ENCODE results near the gene HGS.
"Not testable (repeated sequence)": the region's sequence is repeated elsewhere in the genome, so short reads cannot be mapped to it uniquely, and the experiment has no call there.

Gene HGS

DNA sequence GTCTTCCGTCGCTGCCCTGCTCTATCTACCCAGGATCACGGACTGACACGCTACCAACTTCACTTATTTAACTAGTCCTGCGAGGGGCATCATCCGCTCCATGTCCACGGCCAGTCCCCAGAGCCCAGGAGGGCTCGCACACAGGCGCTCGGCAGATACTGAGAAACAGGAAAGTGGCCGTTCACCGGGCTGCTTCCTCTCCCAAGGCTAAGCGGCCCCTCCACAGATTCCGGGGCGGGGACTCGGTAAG lies 17.8 kb upstream of the HGS start:
- peak overlapping the region; percentile 89 for H3K27ac Mint-ChIP-seq
- intact Hi-C loops (cut with micrococcal nuclease): loop anchor here (1.0 kb wide), 1 partner anchor 29 kb away; the partner anchor contains the start of genes NPLOC4 and TSPAN10
- peaks cover 67% of the 10 kb centered on the region for H3K36me3 Mint-ChIP-seq (ENCODE audit: low read depth)
- no peaks in the 10 kb centered on the region for H3K9me3 Mint-ChIP-seq
- peaks cover 39% of the 10 kb centered on the region for H3K4me1 Mint-ChIP-seq (ENCODE audit: low read depth)
- H3K27me3 Mint-ChIP-seq: no peaks in the 10 kb centered on the region
- peak overlapping the region; percentile 89 for H3K4me3 Mint-ChIP-seq

DNA sequence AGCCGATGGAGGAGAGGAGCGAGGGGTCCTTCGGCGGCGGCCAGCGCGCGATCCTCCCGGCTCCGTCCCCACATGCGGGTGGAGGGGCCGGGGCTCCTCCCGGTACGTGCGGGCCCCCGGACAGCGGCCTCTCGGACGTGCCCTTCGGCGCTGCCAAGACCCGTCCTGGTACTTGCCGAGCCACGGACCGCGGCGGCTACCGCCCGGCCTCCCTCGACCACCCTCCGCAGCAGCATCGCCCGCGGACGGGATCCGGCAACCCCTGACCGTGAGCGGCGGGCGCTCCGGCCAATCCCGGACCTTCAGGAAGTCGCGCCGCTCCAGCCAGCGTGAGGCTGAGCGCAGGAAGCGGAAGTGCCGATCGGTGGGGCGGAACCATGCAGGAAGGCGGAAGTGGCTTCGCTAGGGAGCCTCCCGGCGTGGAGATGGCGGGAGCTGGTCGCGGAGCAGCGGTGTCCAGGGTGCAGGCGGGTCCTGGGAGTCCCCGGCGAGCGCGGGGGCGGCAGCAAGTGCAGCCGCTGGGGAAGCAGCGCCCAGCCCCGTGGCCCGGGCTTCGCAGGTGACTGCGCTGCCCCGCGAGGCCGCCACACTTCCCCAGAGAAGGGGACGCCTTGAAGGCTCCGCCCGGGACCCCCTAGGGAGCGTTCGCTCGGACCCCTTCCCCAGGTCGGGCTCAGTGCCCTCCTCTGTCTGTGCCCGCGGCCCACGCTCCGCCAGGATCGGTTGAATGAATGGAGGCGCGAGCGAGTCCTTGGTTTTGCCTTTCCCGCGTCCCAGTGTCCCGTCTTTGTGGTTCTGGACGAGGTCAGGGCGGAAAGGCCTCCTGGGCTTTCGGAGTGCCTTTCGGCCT lies 17.2 kb upstream of the HGS start, which contains the start of the genes CCDC137 and OXLD1:
Gene CCDC137 (plus strand): TSS at position 396 of the 850 bp plus-strand sequence. CDS start 30 bp downstream, at position 426.
Gene OXLD1 (minus strand): TSS at position 264 of the 850 bp plus-strand sequence. CDS start 28 bp downstream, at position 236.
- peak within 1 kb of the TSS; percentile 89 for H3K4me3 Mint-ChIP-seq
- H3K9me3 Mint-ChIP-seq: no peaks in the 10 kb centered on the region
- H3K4me1 Mint-ChIP-seq (ENCODE audit: low read depth): peaks cover 39% of the 10 kb centered on the region
- peaks cover 73% of the 10 kb centered on the region for H3K36me3 Mint-ChIP-seq (ENCODE audit: low read depth)
- intact Hi-C loops (cut with micrococcal nuclease): loop anchor here (1.0 kb wide), 1 partner anchor 29 kb away; the partner anchor contains the start of genes NPLOC4 and TSPAN10
- no peaks in the 10 kb centered on the region for H3K27me3 Mint-ChIP-seq
- H3K27ac Mint-ChIP-seq: peak within 1 kb of the TSS; percentile 89

DNA sequence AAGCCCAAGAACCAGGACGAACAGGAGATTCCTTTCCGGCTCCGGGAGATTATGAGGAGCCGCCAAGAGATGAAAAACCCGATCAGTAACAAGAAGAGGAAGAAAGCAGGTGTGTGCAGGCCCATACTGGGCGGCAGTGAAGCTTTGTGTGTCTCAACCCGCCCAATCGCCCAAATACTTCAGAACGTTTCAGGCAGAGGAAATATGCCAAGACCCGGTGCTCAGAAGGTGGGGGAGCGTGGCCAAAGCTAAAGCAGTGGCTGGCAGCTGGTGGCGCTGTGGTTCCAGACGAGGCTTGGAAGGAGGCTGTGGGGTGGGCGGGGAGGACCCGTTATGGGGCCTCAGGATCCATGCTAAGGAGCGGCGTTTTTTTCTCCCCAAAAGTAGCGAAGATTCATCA lies 16.1 kb upstream of the HGS start:
- intact Hi-C loops (cut with micrococcal nuclease): no loop called here
- Mint-ChIP-seq H3K27ac (peak overlapping the region; percentile 16), H3K4me3 (peak overlapping the region; percentile 89), H3K4me1 (ENCODE audit: low read depth) (peaks cover 39% of the 10 kb centered on the region), H3K36me3 (ENCODE audit: low read depth) (peaks cover 85% of the 10 kb centered on the region), H3K9me3 (no peaks in the 10 kb centered on the region), H3K27me3 (no peaks in the 10 kb centered on the region)

DNA sequence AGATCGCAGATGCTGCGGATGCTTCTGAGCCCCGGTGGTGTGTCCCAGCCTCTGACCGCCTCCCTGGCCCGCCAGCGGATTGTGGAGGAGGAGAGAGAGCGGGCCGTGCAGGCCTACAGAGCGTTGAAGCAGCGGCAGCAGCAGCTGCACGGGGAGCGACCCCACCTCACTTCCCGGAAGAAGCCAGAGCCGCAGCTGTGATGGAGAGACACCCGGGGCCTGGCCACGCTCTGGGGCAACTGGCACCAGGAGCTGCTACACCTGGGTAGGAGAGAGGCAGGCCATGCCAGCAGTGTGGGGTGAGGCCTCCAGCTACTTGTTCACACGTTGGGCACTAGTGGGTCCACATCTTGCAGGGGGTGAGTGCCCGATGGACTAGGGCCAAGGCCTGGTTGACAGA lies 11.3 kb upstream of the HGS start:
- no peaks in the 10 kb centered on the region for H3K9me3 Mint-ChIP-seq
- no peak overlapping the region for H3K4me3 Mint-ChIP-seq
- H3K27me3 Mint-ChIP-seq: no peaks in the 10 kb centered on the region
- intact Hi-C loops (cut with micrococcal nuclease): no loop called here
- peaks cover 81% of the 10 kb centered on the region for H3K36me3 Mint-ChIP-seq (ENCODE audit: low read depth)
- H3K27ac Mint-ChIP-seq: no peak overlapping the region
- peaks cover 27% of the 10 kb centered on the region for H3K4me1 Mint-ChIP-seq (ENCODE audit: low read depth)

DNA sequence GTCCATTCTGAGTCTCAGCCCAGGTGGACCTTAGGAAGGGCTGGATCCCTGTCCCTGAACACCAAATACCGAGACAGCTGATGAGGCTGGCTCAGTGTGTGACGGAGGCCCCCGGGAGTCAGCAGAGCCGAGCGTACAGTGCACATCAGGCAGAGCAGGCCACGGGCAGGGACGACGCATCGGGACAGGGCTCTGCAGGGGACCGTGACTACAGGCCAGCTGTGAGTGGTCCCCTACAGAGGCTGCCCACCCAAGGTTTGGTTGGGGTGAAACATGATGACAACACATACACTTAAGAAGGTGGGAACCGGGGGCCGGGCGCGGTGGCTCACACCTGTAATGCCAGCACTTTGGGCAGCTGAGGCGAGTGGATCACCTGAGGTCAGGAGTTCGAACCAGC lies 10.9 kb upstream of the HGS start:
- Mint-ChIP-seq H3K27ac (no peak overlapping the region), H3K36me3 (ENCODE audit: low read depth) (peaks cover 76% of the 10 kb centered on the region), H3K27me3 (no peaks in the 10 kb centered on the region), H3K4me1 (ENCODE audit: low read depth) (peaks cover 22% of the 10 kb centered on the region), H3K4me3 (no peak overlapping the region), H3K9me3 (no peaks in the 10 kb centered on the region)
- intact Hi-C loops (cut with micrococcal nuclease): no loop called here

DNA sequence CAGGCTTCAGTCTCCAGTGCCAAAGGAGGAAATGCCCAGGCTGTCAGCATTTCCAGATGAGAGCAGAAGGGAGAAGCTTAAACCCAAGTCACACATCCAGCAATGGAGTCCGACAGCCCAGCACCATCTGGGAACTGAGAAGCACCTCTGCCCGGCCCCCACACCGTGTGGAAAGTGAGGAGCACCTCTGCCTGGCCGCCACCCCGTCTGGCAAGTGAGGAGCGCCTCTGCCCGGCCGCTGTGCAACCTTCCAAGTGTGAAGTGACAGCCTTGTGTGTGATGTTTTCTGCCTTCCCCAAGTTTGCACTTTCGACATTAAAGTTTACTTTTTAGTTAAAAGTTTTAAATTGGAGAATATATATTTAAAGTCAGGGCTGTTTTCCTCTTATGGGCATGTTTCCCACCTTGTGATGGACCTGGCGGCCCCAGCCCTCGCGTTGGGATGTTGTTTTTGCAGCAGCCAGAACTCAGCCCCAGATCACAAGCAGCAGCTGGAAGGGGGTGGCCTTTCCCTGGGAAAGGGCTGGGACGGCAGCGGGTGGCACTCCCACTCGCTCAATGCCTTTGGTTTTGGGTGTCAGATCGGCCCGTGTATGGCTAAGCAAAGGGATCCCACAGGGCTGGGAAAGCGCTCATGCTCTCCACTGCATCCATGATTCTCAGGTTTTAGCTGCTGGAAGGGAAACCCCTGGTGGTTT lies 10.1 kb upstream of the HGS start:
- H3K27me3 Mint-ChIP-seq: no peaks in the 10 kb centered on the region
- H3K36me3 Mint-ChIP-seq (ENCODE audit: low read depth): peaks cover 69% of the 10 kb centered on the region
- no peaks in the 10 kb centered on the region for H3K9me3 Mint-ChIP-seq
- no peak overlapping the region for H3K27ac Mint-ChIP-seq
- peaks cover 14% of the 10 kb centered on the region for H3K4me1 Mint-ChIP-seq (ENCODE audit: low read depth)
- H3K4me3 Mint-ChIP-seq: no peak overlapping the region
- intact Hi-C loops (cut with micrococcal nuclease): no loop called here

DNA sequence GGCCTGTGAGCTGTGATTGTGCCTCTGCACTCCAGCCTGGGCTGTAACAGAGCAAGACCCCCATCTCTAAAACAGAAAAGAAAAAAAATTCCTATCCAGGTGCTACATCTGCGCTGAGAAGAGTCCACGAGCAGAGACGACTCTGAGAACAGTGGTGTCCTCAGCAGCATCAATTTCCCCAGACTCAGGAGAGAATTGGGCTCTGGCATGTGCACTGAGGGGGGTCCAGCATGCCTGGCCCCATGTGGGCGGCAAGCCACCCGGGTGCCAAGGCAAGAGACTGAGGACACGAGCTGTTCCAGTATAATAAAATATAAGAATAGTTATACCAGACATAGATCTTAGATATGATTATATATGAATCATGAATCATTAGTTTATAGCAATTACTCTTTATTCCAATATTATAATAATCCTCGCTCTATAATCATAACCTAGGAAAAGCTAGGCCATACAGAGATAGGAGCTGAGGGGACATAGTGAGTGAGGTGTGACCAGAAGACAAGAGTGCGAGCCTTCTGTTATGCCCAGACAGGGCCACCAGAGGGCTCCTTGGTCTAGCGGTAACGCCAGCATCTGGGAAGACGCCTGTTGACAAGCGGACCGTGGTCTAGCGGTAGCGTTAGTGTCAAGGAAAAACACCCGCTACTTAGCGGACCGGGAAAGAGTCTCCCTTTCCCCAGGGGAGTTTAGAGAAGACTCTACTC lies 8.1 kb upstream of the HGS start:
- H3K27ac Mint-ChIP-seq; intact Hi-C loops (cut with micrococcal nuclease): not testable (repeated sequence)

DNA sequence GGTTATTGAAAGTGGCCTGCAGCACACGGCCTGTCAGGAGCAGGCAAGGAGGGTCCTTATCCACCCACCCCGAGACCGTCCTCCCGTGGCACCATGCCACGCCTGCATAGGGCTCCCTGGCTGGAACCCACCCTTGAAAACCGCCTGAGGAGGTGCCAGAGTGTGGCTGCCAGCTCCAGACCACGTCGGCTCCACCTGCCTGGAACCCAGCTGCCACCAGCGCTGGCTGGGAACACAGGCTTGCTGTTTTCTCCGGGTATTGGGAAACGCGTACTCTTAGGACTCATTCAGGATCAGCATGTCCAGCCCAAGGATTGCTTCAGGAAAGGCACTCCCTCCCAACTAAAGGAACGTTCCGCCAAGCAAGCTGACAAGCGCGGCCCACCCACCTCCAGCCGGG lies 6.9 kb upstream of the HGS start:
- Mint-ChIP-seq H3K4me1 (ENCODE audit: low read depth) (peaks cover 11% of the 10 kb centered on the region), H3K36me3 (ENCODE audit: low read depth) (peaks cover 68% of the 10 kb centered on the region), H3K4me3 (no peak overlapping the region), H3K27ac (no peak overlapping the region), H3K27me3 (no peaks in the 10 kb centered on the region), H3K9me3 (no peaks in the 10 kb centered on the region)
- intact Hi-C loops (cut with micrococcal nuclease): no loop called here

More for the DNA sequence above, 8.1 kb upstream of the HGS start:
- H3K4me3 Mint-ChIP-seq, H3K27me3 Mint-ChIP-seq, H3K9me3 Mint-ChIP-seq: not testable (repeated sequence)
- Mint-ChIP-seq H3K4me1 (ENCODE audit: low read depth) (peaks cover 11% of the 10 kb centered on the region), H3K36me3 (ENCODE audit: low read depth) (peaks cover 68% of the 10 kb centered on the region)

DNA sequence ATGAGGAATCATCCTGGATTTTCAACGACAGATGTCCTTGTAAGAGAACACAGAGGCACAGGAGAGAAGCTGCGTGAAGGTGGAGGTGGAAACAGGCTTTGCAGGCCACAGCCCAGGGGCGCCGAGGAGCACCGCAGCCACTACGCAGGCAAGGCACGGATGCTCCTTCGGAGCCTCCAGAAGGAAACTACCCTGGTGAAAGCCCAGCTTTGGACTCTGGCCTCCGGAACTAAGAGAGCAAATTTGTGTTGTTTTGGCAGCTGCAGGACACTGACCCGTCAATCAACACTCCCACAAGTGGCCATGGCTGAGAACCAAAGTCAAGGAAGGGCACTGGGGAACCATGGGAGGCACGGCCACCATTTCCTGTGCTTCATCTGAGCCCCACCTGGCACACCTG lies 3.7 kb upstream of the HGS start:
- Mint-ChIP-seq H3K9me3 (no peaks in the 10 kb centered on the region), H3K27me3 (no peaks in the 10 kb centered on the region), H3K36me3 (ENCODE audit: low read depth) (peaks cover 50% of the 10 kb centered on the region), H3K4me3 (no peak overlapping the region), H3K27ac (no peak overlapping the region), H3K4me1 (ENCODE audit: low read depth) (peaks cover 29% of the 10 kb centered on the region)
- intact Hi-C loops (cut with micrococcal nuclease): no loop called here

DNA sequence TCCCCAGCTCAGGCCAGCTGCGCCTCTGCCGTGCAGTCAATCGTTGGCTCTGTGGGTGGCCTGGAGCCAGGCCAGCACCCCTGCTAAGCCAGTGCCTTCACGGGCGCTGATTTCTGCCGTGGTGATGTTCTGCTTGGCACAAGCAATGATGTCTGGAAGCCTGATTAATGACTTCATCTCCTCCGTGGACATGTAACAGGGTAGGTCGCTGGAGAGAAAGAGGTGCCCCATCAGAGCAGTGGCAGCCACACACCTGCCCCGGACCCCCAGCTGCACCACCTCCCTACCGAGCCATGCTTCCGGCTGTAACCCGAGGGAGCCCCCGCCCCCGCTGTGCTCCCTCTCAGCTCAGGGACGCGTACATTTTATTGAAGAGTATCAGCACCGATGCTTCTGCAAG lies 2.1 kb upstream of the HGS start:
- H3K4me1 Mint-ChIP-seq (ENCODE audit: low read depth): peaks cover 34% of the 10 kb centered on the region
- H3K27me3 Mint-ChIP-seq: no peaks in the 10 kb centered on the region
- H3K27ac Mint-ChIP-seq: no peak overlapping the region
- H3K9me3 Mint-ChIP-seq: no peaks in the 10 kb centered on the region
- peaks cover 61% of the 10 kb centered on the region for H3K36me3 Mint-ChIP-seq (ENCODE audit: low read depth)
- H3K4me3 Mint-ChIP-seq: no peak overlapping the region
- intact Hi-C loops (cut with micrococcal nuclease): loop anchor here (1.0 kb wide), 1 partner anchor 21 kb away; no protein-coding TSS in a partner anchor

DNA sequence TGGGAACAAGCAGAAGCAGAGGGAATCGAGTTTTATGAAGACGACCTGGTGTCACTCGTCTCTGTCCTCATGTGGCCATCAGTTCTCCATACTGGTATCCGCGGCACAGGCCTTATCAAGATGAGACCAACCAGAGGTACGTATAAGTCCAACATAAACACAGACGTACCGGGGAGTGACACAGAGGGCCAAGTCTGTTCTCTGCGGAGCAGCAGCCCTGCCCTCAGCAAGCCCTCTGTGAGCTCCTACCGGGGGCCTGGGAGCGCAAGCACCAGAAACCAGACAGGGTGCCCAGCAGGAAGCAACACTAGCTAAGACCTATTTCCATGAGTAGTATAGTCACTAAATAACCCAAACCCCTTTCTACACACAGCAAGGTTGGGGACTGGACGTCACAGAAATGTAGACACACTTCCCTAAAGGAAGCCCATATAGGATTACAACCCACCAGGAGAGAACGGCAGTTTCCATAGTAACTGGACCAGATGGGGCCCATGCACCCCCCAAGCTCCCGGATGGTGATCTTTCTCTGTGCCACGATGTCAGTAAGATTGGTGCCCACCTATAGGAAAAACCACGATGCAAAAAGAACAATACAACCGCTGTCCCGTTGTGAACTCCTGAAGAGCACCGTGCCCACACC lies 1.1 kb upstream of the HGS start:
- H3K27ac Mint-ChIP-seq: peak overlapping the region; percentile 81
- no peaks in the 10 kb centered on the region for H3K27me3 Mint-ChIP-seq
- H3K9me3 Mint-ChIP-seq: no peaks in the 10 kb centered on the region
- H3K4me1 Mint-ChIP-seq (ENCODE audit: low read depth): peaks cover 42% of the 10 kb centered on the region
- intact Hi-C loops (cut with micrococcal nuclease): loop anchor here (1.0 kb wide), 1 partner anchor 20 kb away; no protein-coding TSS in a partner anchor
- H3K36me3 Mint-ChIP-seq (ENCODE audit: low read depth): peaks cover 71% of the 10 kb centered on the region
- H3K4me3 Mint-ChIP-seq: peak overlapping the region; percentile 85

DNA sequence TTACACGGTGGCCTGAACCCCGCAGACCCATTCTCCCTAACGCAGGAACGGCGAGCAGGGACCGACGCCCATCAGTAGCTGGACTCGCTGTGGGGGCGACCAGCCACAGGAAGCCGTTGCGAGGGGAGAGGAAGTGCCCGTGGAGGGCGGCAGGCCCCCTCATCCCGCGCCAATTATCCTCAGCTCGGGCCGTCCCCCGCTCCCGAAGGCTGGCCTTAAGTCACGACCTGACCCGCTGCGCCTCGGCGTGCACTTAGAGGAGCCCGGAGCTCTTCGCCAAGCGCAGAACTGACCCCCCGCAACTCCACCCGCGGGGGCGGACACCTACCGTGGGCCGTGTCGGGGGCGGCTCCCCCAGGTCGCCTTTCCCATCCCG lies 615 bp upstream of the HGS start:
- H3K4me3 Mint-ChIP-seq: peak overlapping the region; percentile 85
- H3K27ac Mint-ChIP-seq: peak overlapping the region; percentile 81
- H3K9me3 Mint-ChIP-seq: no peaks in the 10 kb centered on the region
- peaks cover 42% of the 10 kb centered on the region for H3K4me1 Mint-ChIP-seq (ENCODE audit: low read depth)
- H3K36me3 Mint-ChIP-seq (ENCODE audit: low read depth): peaks cover 76% of the 10 kb centered on the region
- no peaks in the 10 kb centered on the region for H3K27me3 Mint-ChIP-seq
- intact Hi-C loops (cut with micrococcal nuclease): no loop called here

DNA sequence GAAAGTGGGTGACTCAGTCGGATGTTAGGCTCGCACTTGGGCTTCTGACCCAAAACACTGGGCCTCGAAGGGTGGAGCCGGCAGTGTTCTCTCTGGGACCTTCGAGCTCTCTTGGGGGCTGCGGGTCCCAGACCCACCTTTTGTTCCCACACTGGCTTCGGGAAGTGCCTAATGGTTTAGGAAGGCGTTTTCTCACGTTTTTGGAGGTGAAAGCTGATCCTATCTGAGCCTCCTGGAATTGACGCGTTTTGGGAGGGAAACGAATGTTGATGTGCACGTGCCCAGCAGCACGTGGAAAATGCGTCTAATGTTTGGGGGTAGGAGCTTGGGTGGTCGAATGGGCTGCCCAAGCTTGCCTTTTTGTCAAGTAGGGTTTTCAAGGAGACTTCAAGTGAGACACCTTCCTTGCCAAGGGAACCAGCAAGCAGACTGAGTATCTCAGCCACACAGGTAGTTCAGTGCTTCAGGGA lies 666 bp downstream of the HGS start:
- intact Hi-C loops (cut with micrococcal nuclease): no loop called here
- H3K4me1 Mint-ChIP-seq (ENCODE audit: low read depth): peaks cover 42% of the 10 kb centered on the region
- H3K27me3 Mint-ChIP-seq: no peaks in the 10 kb centered on the region
- peak overlapping the region; percentile 85 for H3K4me3 Mint-ChIP-seq
- H3K9me3 Mint-ChIP-seq: no peaks in the 10 kb centered on the region
- H3K27ac Mint-ChIP-seq: peak overlapping the region; percentile 81
- H3K36me3 Mint-ChIP-seq (ENCODE audit: low read depth): peaks cover 83% of the 10 kb centered on the region

All from dendritic cell treated with granulocyte-macrophage colony-stimulating factor and Interleukin-4, amounts not matched to agents 40 ng/mL and 50 ng/mL, for 4 days (primary cell).